GM23338 (cell line): ENCODE data around the gene PRR23A. TPM values are rescaled to one million over a fixed set of nuclear protein-coding genes. Genes with fewer than 3 reads are reported as not detected.

ENCODE experiments used
- ATAC-seq: fragments of 200-7000 bp; cut with Tn5 transposase; 3 replicates; pipeline ENCODE4 v1.9.1; 2020
- DNase-seq: peaks from one replicate; pipeline ENCODE4 v3.0.0-alpha.2; 2015; ENCODE audit warnings: low spot score
- H2AFZ ChIP-seq: fragments of 200-600 bp; sonication (generic); 2 replicates; pipeline ENCODE4 v1.8.0; 2016; ENCODE audit warnings: antibody characterized with exemption, mild to moderate bottlenecking, moderate library complexity
- H3F3A ChIP-seq: fragments of 200-600 bp; sonication (generic); replicated peaks from 2 replicates; pipeline ENCODE4 v1.8.0; 2017; ENCODE audit warnings: antibody characterized with exemption, mixed run types, low read depth
- H3K27ac ChIP-seq: fragments of 200-600 bp; sonication (generic); 2 replicates; pipeline ENCODE4 v1.6.1; 2016; ENCODE audit warnings: low read depth
- H3K27me3 ChIP-seq: fragments of 200-600 bp; sonication (generic); 2 replicates; pipeline ENCODE4 v1.8.0; 2016; ENCODE audit warnings: mild to moderate bottlenecking, mixed run types, moderate library complexity; ENCODE audit not compliant: insufficient read depth
- H3K36me3 ChIP-seq: fragments of 200-600 bp; sonication (generic); 2 replicates; pipeline ENCODE4 v1.8.0; 2016; ENCODE audit warnings: mild to moderate bottlenecking; ENCODE audit not compliant: insufficient read depth
- H3K4me1 ChIP-seq: fragments of 200-600 bp; sonication (generic); 2 replicates; pipeline ENCODE4 v1.8.0; 2016; ENCODE audit warnings: mild to moderate bottlenecking, moderate library complexity; ENCODE audit not compliant: insufficient read depth
- H3K4me2 ChIP-seq: fragments of 200-600 bp; sonication (generic); 2 replicates; pipeline ENCODE4 v1.7.1; 2017; ENCODE audit warnings: mixed run types
- H3K4me3 ChIP-seq: fragments of 200-600 bp; sonication (generic); 2 replicates; pipeline ENCODE4 v1.6.1; 2016; ENCODE audit warnings: mixed run types
- H3K79me2 ChIP-seq: fragments of 200-600 bp; sonication (generic); replicated peaks from 2 replicates; pipeline ENCODE4 v1.8.0; 2017; ENCODE audit warnings: mild to moderate bottlenecking; ENCODE audit not compliant: insufficient read depth
- H3K9me2 ChIP-seq: fragments of 200-600 bp; sonication (generic); 2 replicates; pipeline ENCODE4 v1.8.0; 2017; ENCODE audit not compliant: insufficient read depth
- H4K20me1 ChIP-seq: fragments of 200-600 bp; sonication (generic); replicated peaks from 2 replicates; pipeline ENCODE4 v1.8.0; 2017; ENCODE audit warnings: mild to moderate bottlenecking; ENCODE audit not compliant: insufficient read depth
- H3K27ac Mint-ChIP-seq: 2 replicates; pipeline ENCODE4 v1.8.0; 2020; ENCODE audit warnings: inconsistent platforms, mild to moderate bottlenecking, moderate library complexity, mixed read lengths
- H3K27me3 Mint-ChIP-seq: 3 replicates; pipeline ENCODE4 v1.8.0; 2022; ENCODE audit warnings: low read depth, mild to moderate bottlenecking, moderate library complexity, mixed read lengths, inconsistent platforms; ENCODE audit not compliant: insufficient read depth, poor library complexity
- H3K36me3 Mint-ChIP-seq: 3 replicates; pipeline ENCODE4 v1.8.0; 2021; ENCODE audit warnings: low read depth, mild to moderate bottlenecking, inconsistent platforms, moderate library complexity, mixed read lengths
- H3K4me1 Mint-ChIP-seq: 3 replicates; pipeline ENCODE4 v1.8.0; 2020; ENCODE audit warnings: mild to moderate bottlenecking, inconsistent platforms, mixed read lengths
- H3K4me3 Mint-ChIP-seq: 3 replicates; pipeline ENCODE4 v1.8.0; 2021; ENCODE audit warnings: moderate library complexity, mild to moderate bottlenecking, inconsistent platforms, mixed read lengths
- H3K9me3 Mint-ChIP-seq: 3 replicates; pipeline ENCODE4 v1.8.0; 2020; ENCODE audit warnings: moderate library complexity, mild to moderate bottlenecking, inconsistent platforms, mixed read lengths
- CREB1 ChIP-seq: fragments of 250-450 bp; sonication (Bioruptor Pico); IDR thresholded peaks from 2 replicates; pipeline ENCODE4 v1.5.0; 2020; ENCODE audit warnings: low read depth, mild to moderate bottlenecking, moderate library complexity
- ETS1 ChIP-seq: IDR thresholded peaks from 2 replicates; pipeline ENCODE4 v1.6.1; 2016; ENCODE audit warnings: antibody characterized with exemption
- EZH2phosphoT487 ChIP-seq: fragments of 200-600 bp; sonication (generic); IDR thresholded peaks from one replicate; pipeline ENCODE4 v1.8.1; 2018; ENCODE audit warnings: antibody characterized with exemption; ENCODE audit not compliant: unreplicated experiment
- JUNB ChIP-seq: IDR thresholded peaks from one replicate; pipeline ENCODE4 v1.6.1; 2016; ENCODE audit warnings: antibody characterized with exemption; ENCODE audit not compliant: unreplicated experiment
- NANOG ChIP-seq: IDR thresholded peaks from 2 replicates; pipeline ENCODE4 v1.6.1; 2016; ENCODE audit warnings: antibody characterized with exemption, borderline replicate concordance
- POLR2AphosphoS5 ChIP-seq: IDR thresholded peaks from 2 replicates; pipeline ENCODE4 v1.6.1; 2016; ENCODE audit warnings: antibody characterized with exemption, low read depth
- REST ChIP-seq: IDR thresholded peaks from one replicate; pipeline ENCODE4 v1.6.1; 2018; ENCODE audit warnings: antibody characterized with exemption; ENCODE audit not compliant: unreplicated experiment
- STAT1 ChIP-seq: IDR thresholded peaks from one replicate; pipeline ENCODE4 v1.6.1; 2016; ENCODE audit warnings: antibody characterized with exemption; ENCODE audit not compliant: unreplicated experiment
- ZNF114 ChIP-seq: fragments of 250-450 bp; sonication (Bioruptor Pico); IDR thresholded peaks from 2 replicates; pipeline ENCODE4 v1.5.0; 2020; ENCODE audit warnings: mild to moderate bottlenecking, moderate library complexity
- ZNF331 ChIP-seq: fragments of 250-450 bp; sonication (Bioruptor Pico); IDR thresholded peaks from 2 replicates; pipeline ENCODE4 v1.5.0; 2020; ENCODE audit warnings: low read depth, mild to moderate bottlenecking, moderate library complexity
- polyA plus RNA-seq: library from polyadenylated mRNA; unstranded; fragments of >200 nt; fragmentation: Nextera tagmentation; extraction: Ambion mirVana; gene quantifications from 2 replicates; pipeline ENCODE4 v1.2.1, GENCODE V29; 2016
- total RNA-seq: library from RNA; depleted of rRNA; stranded (reverse); fragments of >200 nt; shearing (Covaris generic); gene quantifications from 2 replicates; pipeline ENCODE4 v1.2.3, GENCODE V29; 2014

The PRR23A gene
- total and polyA plus RNA-seq, 2 experiments from 2014 or later: not detected

GRCh38 chr3:138972941-138973340, 33.1 kb downstream of the PRR23A start (continued):
- TF ChIP-seq POLR2AphosphoS5 (no peak), NANOG (no peak), REST (no peak), CREB1 (CRISPR knock-in tag) (no peak), EZH2phosphoT487 (no peak)

- Histone ChIP-seq H3K27me3 (no peaks in the 10 kb centered on the region), H2AFZ (no peak overlapping the region), H3K4me1 (no peaks in the 10 kb centered on the region), H3K4me2 (no peak overlapping the region), H4K20me1 (no peaks in the 10 kb centered on the region), H3F3A (no peaks in the 10 kb centered on the region), H3K79me2 (no peaks in the 10 kb centered on the region), H3K27ac (no peak overlapping the region), H3K9me2 (no peaks in the 10 kb centered on the region), H3K4me3 (no peak overlapping the region), H3K36me3 (no peaks in the 10 kb centered on the region)
- ATAC-seq (no peak), DNase-seq (no peak)
- Mint-ChIP-seq H3K27me3 (peaks cover 5% of the 10 kb centered on the region), H3K4me3 (no peak overlapping the region), H3K4me1 (no peaks in the 10 kb centered on the region), H3K9me3 (no peaks in the 10 kb centered on the region; the same call in 2 of the 3 replicates), H3K27ac (no peak overlapping the region), H3K36me3 (no peaks in the 10 kb centered on the region; the same call in 2 of the 3 replicates)
- TF ChIP-seq EZH2phosphoT487 (no peak), ZNF114 (no peak), REST (no peak), ETS1 (no peak), CREB1 (CRISPR knock-in tag) (no peak), ZNF331 (no peak), STAT1 (no peak), POLR2AphosphoS5 (no peak), JUNB (no peak)
Measured at GRCh38 chr3:138971766-138972320, 34.2 kb downstream of the PRR23A start.
